ENCODE measurements around the gene CASS4.
A peak's percentile ranks its signal among the peaks of the same experiment; 100 is the strongest.

CASS4 gene

DNA sequence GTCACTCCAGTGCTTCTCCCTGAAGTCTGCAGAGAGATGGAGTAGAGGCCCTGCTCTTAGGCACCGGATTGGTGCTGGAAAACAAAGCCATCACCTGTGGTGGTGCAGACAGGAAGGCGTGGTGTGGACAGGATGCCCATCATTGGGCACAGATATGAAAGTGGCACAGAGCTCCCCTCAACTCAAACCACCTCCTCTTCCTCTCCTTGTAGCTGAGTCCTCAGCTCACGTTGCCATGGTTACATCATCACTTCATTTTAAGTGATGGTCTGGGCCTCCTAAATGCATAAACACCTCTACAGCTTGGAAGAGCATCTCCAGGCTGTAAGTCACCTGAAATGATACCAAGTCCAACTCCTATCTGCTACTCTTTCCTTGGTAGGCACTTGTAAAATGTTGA lies 48.4 kb downstream of the CASS4 start:
- WGBS (ENCODE audit: insufficient coverage) = 51% methylated on average over 3 of the region's 3 CpGs
- Histone ChIP-seq H3K27ac (ENCODE audit: insufficient read depth in 1 of 2, low read depth in 1 of 2, low read length in 2 of 2, poor library complexity in 1 of 2, severe bottlenecking in 2 of 2) (no peak overlapping the region), H3K4me3 (ENCODE audit: control insufficient read depth in 1 of 7, extremely low read depth in 1 of 7, insufficient read depth in 4 of 7, low read depth in 2 of 7, low read length in 6 of 7) (no peak overlapping the region), H3K36me3 (ENCODE audit: control insufficient read depth in 4 of 4, insufficient read depth in 4 of 4, low read length in 3 of 4) (peaks cover 0 to 17% (median 3%) of the 10 kb centered on the region in 4 experiments), H3K27me3 (replicated peaks in 2 of 5; ENCODE audit: control insufficient read depth in 4 of 5, insufficient read depth in 5 of 5, low read length in 4 of 5) (no peaks in the 10 kb centered on the region), H3K4me1 (ENCODE audit: control extremely low read depth in 1 of 4, control insufficient read depth in 4 of 4, insufficient read depth in 4 of 4, low read length in 3 of 4) (peaks cover 10 to 30% (median 17%) of the 10 kb centered on the region in 4 experiments), H3K9me3 (ENCODE audit: control extremely low read depth in 1 of 5, control insufficient read depth in 4 of 5, insufficient read depth in 2 of 5, low read depth in 1 of 5, low read length in 4 of 5) (no peaks in the 10 kb centered on the region)
- CTCF ChIA-PET = interaction anchor here (1.1 kb wide), 1 partner anchor 42 kb away, joined by 4 read pairs; no protein-coding TSS in a partner anchor
- POLR2A ChIA-PET = no interaction called here
- peak in 2 of 3 donors; percentile 61 to 70 for DNase-seq

- 90% methylated on average over 1 of the region's 3 CpGs for WGBS (ENCODE audit: insufficient coverage)
Measured at GRCh38 chr20:56461576-56461975, 49.5 kb downstream of the CASS4 start.

DNA sequence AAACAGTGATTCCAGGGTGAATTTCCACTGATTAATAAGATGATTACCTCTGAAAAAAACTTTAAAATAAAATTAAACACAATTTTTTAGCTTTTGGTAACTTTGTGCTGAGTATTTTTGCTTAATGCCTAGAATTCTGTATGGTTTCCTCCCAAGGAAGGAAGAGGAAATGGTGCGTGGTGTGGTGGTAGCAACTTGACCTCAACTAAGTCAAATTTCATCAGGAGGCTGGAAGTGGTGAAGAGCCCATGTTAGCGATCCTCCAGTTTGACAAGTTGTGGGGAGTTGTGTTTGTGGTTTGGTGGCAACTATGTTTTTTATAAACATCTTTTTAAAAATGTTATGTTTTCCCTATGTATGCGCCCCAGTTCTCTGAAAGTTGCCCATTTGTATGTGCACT lies 51.4 kb downstream of the CASS4 start:
- no peak overlapping the region for H3K4me3 ChIP-seq (ENCODE audit: control insufficient read depth in 1 of 7, extremely low read depth in 1 of 7, insufficient read depth in 4 of 7, low read depth in 2 of 7, low read length in 6 of 7)
- ChIA-PET POLR2A (no interaction called here), CTCF (interaction anchor here (0.9 to 2.2 kb wide), 11 partner anchors 10 to 65 kb away, joined by 3 to 8 read pairs (median 3); partner anchors contain the start of gene CASS4)
- no peak overlapping the region for H3K27ac ChIP-seq (ENCODE audit: insufficient read depth in 1 of 2, low read depth in 1 of 2, low read length in 2 of 2, poor library complexity in 1 of 2, severe bottlenecking in 2 of 2)
- no peaks in the 10 kb centered on the region for H3K9me3 ChIP-seq (ENCODE audit: control extremely low read depth in 1 of 5, control insufficient read depth in 4 of 5, insufficient read depth in 2 of 5, low read depth in 1 of 5, low read length in 4 of 5)
- DNase-seq = peak; percentile 64 to 88 (median 83)
- peaks cover 22 to 51% (median 35%) of the 10 kb centered on the region in 4 experiments for H3K4me1 ChIP-seq (ENCODE audit: control extremely low read depth in 1 of 4, control insufficient read depth in 4 of 4, insufficient read depth in 4 of 4, low read length in 3 of 4)
- WGBS (ENCODE audit: insufficient coverage) = 42% methylated on average over 2 of the region's 3 CpGs
- H3K36me3 ChIP-seq (ENCODE audit: control insufficient read depth in 4 of 4, insufficient read depth in 4 of 4, low read length in 3 of 4) = peaks cover 0 to 16% (median 2%) of the 10 kb centered on the region in 4 experiments
- no peaks in the 10 kb centered on the region for H3K27me3 ChIP-seq (replicated peaks in 2 of 5; ENCODE audit: control insufficient read depth in 4 of 5, insufficient read depth in 5 of 5, low read length in 4 of 5)

More at GRCh38 chr20:56461576-56461975, 49.5 kb downstream of the CASS4 start:
- CTCF ChIA-PET = interaction anchor here (1.1 kb wide), 1 partner anchor 43 kb away, joined by 4 read pairs; no protein-coding TSS in a partner anchor
- Histone ChIP-seq H3K27me3 (replicated peaks in 2 of 5; ENCODE audit: control insufficient read depth in 4 of 5, insufficient read depth in 5 of 5, low read length in 4 of 5) (no peaks in the 10 kb centered on the region), H3K4me3 (ENCODE audit: control insufficient read depth in 1 of 7, extremely low read depth in 1 of 7, insufficient read depth in 4 of 7, low read depth in 2 of 7, low read length in 6 of 7) (no peak overlapping the region), H3K9me3 (ENCODE audit: control extremely low read depth in 1 of 5, control insufficient read depth in 4 of 5, insufficient read depth in 2 of 5, low read depth in 1 of 5, low read length in 4 of 5) (no peaks in the 10 kb centered on the region), H3K27ac (ENCODE audit: insufficient read depth in 1 of 2, low read depth in 1 of 2, low read length in 2 of 2, poor library complexity in 1 of 2, severe bottlenecking in 2 of 2) (no peak overlapping the region), H3K36me3 (ENCODE audit: control insufficient read depth in 4 of 4, insufficient read depth in 4 of 4, low read length in 3 of 4) (peaks cover 0 to 17% (median 3%) of the 10 kb centered on the region in 4 experiments), H3K4me1 (ENCODE audit: control extremely low read depth in 1 of 4, control insufficient read depth in 4 of 4, insufficient read depth in 4 of 4, low read length in 3 of 4) (peaks cover 19 to 41% (median 25%) of the 10 kb centered on the region in 4 experiments)
- POLR2A ChIA-PET = no interaction called here
- no peak for DNase-seq

GRCh38 chr20:56465997-56466396 lies 53.9 kb downstream of the CASS4 start:
- Histone ChIP-seq H3K27ac (ENCODE audit: insufficient read depth in 1 of 2, low read depth in 1 of 2, low read length in 2 of 2, poor library complexity in 1 of 2, severe bottlenecking in 2 of 2) (peak overlapping the region in 1 of 2 experiments; percentile 2), H3K36me3 (ENCODE audit: control insufficient read depth in 4 of 4, insufficient read depth in 4 of 4, low read length in 3 of 4) (peaks cover 0 to 11% (median 4%) of the 10 kb centered on the region in 4 experiments), H3K27me3 (replicated peaks in 2 of 5; ENCODE audit: control insufficient read depth in 4 of 5, insufficient read depth in 5 of 5, low read length in 4 of 5) (no peaks in the 10 kb centered on the region), H3K4me1 (ENCODE audit: control extremely low read depth in 1 of 4, control insufficient read depth in 4 of 4, insufficient read depth in 4 of 4, low read length in 3 of 4) (peaks cover 31 to 67% (median 48%) of the 10 kb centered on the region in 4 experiments), H3K9me3 (ENCODE audit: control extremely low read depth in 1 of 5, control insufficient read depth in 4 of 5, insufficient read depth in 2 of 5, low read depth in 1 of 5, low read length in 4 of 5) (no peaks in the 10 kb centered on the region), H3K4me3 (ENCODE audit: control insufficient read depth in 1 of 7, extremely low read depth in 1 of 7, insufficient read depth in 4 of 7, low read depth in 2 of 7, low read length in 6 of 7) (peak overlapping the region in 1 of 7 experiments; percentile 28)
- WGBS (ENCODE audit: insufficient coverage) = 20% methylated on average over 2 of the region's 7 CpGs
- DNase-seq = peak; percentile 64 to 88 (median 86)
- POLR2A ChIA-PET = no interaction called here
- CTCF ChIA-PET = interaction anchor here (0.9 to 1.8 kb wide), 4 partner anchors 12 to 94 kb away, joined by 3 to 4 read pairs (median 3); no protein-coding TSS in a partner anchor

DNA sequence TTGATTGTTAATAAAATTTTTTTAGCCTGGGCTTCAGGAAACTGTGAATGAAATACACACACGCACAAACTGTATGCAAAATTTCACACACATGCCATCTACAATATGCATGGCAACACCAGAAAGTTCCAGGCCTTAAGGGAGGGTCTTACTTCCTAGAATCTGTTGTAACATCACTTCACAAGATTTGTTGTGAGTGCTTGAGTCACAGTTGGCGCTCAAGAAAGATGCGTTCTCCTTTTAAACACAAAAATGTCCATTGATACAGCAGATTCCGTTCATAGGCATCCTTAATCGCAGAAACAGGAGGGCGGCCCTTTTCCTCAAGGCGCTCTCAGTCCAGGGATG lies 55.9 kb downstream of the CASS4 start:
- H3K27me3 ChIP-seq (replicated peaks in 2 of 5; ENCODE audit: control insufficient read depth in 4 of 5, insufficient read depth in 5 of 5, low read length in 4 of 5) = no peaks in the 10 kb centered on the region
- no peak for DNase-seq
- ChIA-PET CTCF (interaction anchor here (1.3 kb wide), 2 partner anchors 12 to 67 kb away, joined by 3 read pairs; no protein-coding TSS in a partner anchor), POLR2A (interaction anchor here (1.3 to 1.5 kb wide), 2 partner anchors 50 to 76 kb away, joined by 4 to 5 read pairs; partner anchors contain the start of genes AURKA and CSTF1)
- WGBS (ENCODE audit: insufficient coverage) = no CpG with 5 or more reads among the region's 7 CpGs
- no peaks in the 10 kb centered on the region for H3K9me3 ChIP-seq (ENCODE audit: control extremely low read depth in 1 of 5, control insufficient read depth in 4 of 5, insufficient read depth in 2 of 5, low read depth in 1 of 5, low read length in 4 of 5)
- H3K4me3 ChIP-seq (ENCODE audit: control insufficient read depth in 1 of 7, extremely low read depth in 1 of 7, insufficient read depth in 4 of 7, low read depth in 2 of 7, low read length in 6 of 7) = peak overlapping the region; percentile 66 to 99 (median 91)
- H3K27ac ChIP-seq (ENCODE audit: insufficient read depth in 1 of 2, low read depth in 1 of 2, low read length in 2 of 2, poor library complexity in 1 of 2, severe bottlenecking in 2 of 2) = peak overlapping the region; percentile 72 to 99
- peaks cover 0 to 15% (median 7%) of the 10 kb centered on the region in 4 experiments for H3K36me3 ChIP-seq (ENCODE audit: control insufficient read depth in 4 of 4, insufficient read depth in 4 of 4, low read length in 3 of 4)
- peaks cover 28 to 60% (median 42%) of the 10 kb centered on the region in 4 experiments for H3K4me1 ChIP-seq (ENCODE audit: control extremely low read depth in 1 of 4, control insufficient read depth in 4 of 4, insufficient read depth in 4 of 4, low read length in 3 of 4)

DNA sequence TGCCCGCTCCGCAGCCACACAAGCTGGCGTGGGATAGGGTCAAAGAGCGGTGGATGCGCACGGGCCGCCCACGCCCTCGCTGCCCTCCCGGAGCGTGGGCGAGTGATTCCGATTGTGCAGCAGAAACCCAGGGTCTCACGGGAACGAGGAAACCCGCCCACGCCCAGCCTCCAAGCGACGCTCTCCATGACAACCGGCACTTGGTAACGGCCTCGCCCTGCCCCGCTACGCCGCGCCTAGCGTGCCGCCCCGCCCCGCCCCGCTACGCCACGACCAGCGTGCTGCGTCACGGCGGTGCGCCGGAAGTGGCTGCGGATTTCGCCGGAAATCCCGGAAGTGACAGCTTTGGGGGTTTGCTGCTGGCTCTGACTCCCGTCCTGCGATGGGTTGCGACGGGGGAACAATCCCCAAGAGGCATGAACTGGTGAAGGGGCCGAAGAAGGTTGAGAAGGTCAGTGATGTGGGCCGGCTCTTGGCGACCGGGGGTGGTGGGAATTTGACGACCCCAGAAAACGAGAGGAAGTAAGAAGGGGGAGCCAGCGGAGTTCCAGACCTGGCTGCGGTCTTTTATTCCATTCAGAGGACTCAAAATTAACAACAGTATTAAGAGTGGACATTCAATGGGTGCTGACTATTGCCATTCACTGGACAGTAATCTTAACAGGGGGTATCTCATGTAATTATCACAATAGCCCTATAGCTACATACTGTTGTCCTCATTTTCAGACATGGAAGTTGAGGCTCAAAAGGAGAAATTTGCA lies 56.4 kb downstream of the CASS4 start, which contains the start of gene RTF2:
TSS of gene RTF2 (plus strand) at position 312 of the 761 bp plus-strand sequence. CDS start at position 383, 71 bp downstream.
- H3K27me3 ChIP-seq (replicated peaks in 2 of 5; ENCODE audit: control insufficient read depth in 4 of 5, insufficient read depth in 5 of 5, low read length in 4 of 5) = no peaks in the 10 kb centered on the region
- peaks cover 24 to 55% (median 38%) of the 10 kb centered on the region in 4 experiments for H3K4me1 ChIP-seq (ENCODE audit: control extremely low read depth in 1 of 4, control insufficient read depth in 4 of 4, insufficient read depth in 4 of 4, low read length in 3 of 4)
- peak within 1 kb of the TSS; percentile 72 to 100 (median 97) for H3K4me3 ChIP-seq (ENCODE audit: control insufficient read depth in 1 of 7, extremely low read depth in 1 of 7, insufficient read depth in 4 of 7, low read depth in 2 of 7, low read length in 6 of 7)
- DNase-seq = peak; percentile 96 to 98 (median 98)
- no peaks in the 10 kb centered on the region for H3K9me3 ChIP-seq (ENCODE audit: control extremely low read depth in 1 of 5, control insufficient read depth in 4 of 5, insufficient read depth in 2 of 5, low read depth in 1 of 5, low read length in 4 of 5)
- CTCF ChIA-PET = interaction anchor here (1.2 to 1.3 kb wide), 3 partner anchors 12 to 68 kb away, joined by 3 read pairs; no protein-coding TSS in a partner anchor
- H3K36me3 ChIP-seq (ENCODE audit: control insufficient read depth in 4 of 4, insufficient read depth in 4 of 4, low read length in 3 of 4) = peaks cover 2 to 21% (median 11%) of the 10 kb centered on the region in 4 experiments
- peak within 1 kb of the TSS; percentile 99 for H3K27ac ChIP-seq (ENCODE audit: insufficient read depth in 1 of 2, low read depth in 1 of 2, low read length in 2 of 2, poor library complexity in 1 of 2, severe bottlenecking in 2 of 2)
- WGBS (ENCODE audit: insufficient coverage) = 0% methylated on average over 52 of the region's 55 CpGs
- POLR2A ChIA-PET = interaction anchor here (0.8 to 1.5 kb wide), 4 partner anchors 16 to 76 kb away, joined by 4 to 6 read pairs (median 4); partner anchors contain the start of genes AURKA, CASS4 and CSTF1

Data from common myeloid progenitor, CD34-positive (primary cell).